Measurements from ENCODE around the gene ZDHHC9.
"Not testable (repeated sequence)": the region's sequence is repeated elsewhere in the genome, so short reads cannot be mapped to it uniquely, and the experiment has no call there.

ZDHHC9 gene

GRCh38 chrX:129843459-129844306 is at the start of gene ZDHHC9:
ZDHHC9 (minus strand) TSS chrX:129843886; CDS start chrX:129841945, 1,941 bp downstream.
- peak; percentile 56 for DNase-seq

GRCh38 chrX:129877401-129877800 is 33.7 kb upstream of the ZDHHC9 start:
- no peak for DNase-seq

- DNase-seq, result no peak
Measured at GRCh38 chrX:129876771-129877305, 33.2 kb upstream of the ZDHHC9 start.

- DNase-seq, result no peak
Measured at GRCh38 chrX:129875669-129876068, 32.0 kb upstream of the ZDHHC9 start.

GRCh38 chrX:129872524-129872923 is 28.8 kb upstream of the ZDHHC9 start:
- no peak for DNase-seq

- not testable (repeated sequence) for DNase-seq
Measured at GRCh38 chrX:129866321-129866720, 22.6 kb upstream of the ZDHHC9 start.

GRCh38 chrX:129859134-129859533 is 15.4 kb upstream of the ZDHHC9 start:
- not testable (repeated sequence) for DNase-seq

GRCh38 chrX:129851825-129852224 is 8.1 kb upstream of the ZDHHC9 start:
- DNase-seq, result not testable (repeated sequence)

GRCh38 chrX:129846716-129847115 is 3.0 kb upstream of the ZDHHC9 start:
- DNase-seq, result no peak

- DNase-seq, result no peak
Measured at GRCh38 chrX:129845616-129846190, 2.0 kb upstream of the ZDHHC9 start.

- no peak for DNase-seq
Measured at GRCh38 chrX:129843209-129843458, 552 bp downstream of the ZDHHC9 start.

GRCh38 chrX:129842510-129843208 is 1.0 kb downstream of the ZDHHC9 start:
- DNase-seq, result no peak

- no peak for DNase-seq
Measured at GRCh38 chrX:129840344-129840743, 3.3 kb downstream of the ZDHHC9 start.

- no peak for DNase-seq
Measured at GRCh38 chrX:129836827-129837226, 6.9 kb downstream of the ZDHHC9 start.

GRCh38 chrX:129833153-129833990 is 10.3 kb downstream of the ZDHHC9 start:
- DNase-seq, result no peak

GRCh38 chrX:129831091-129831885 is 12.4 kb downstream of the ZDHHC9 start:
- no peak for DNase-seq

GRCh38 chrX:129830494-129830893 is 13.2 kb downstream of the ZDHHC9 start:
- no peak for DNase-seq

- DNase-seq, result no peak
Measured at GRCh38 chrX:129825746-129826505, 17.8 kb downstream of the ZDHHC9 start.

- no peak for DNase-seq
Measured at GRCh38 chrX:129824620-129825019, 19.1 kb downstream of the ZDHHC9 start.

- DNase-seq, result no peak
Measured at GRCh38 chrX:129823522-129823921, 20.2 kb downstream of the ZDHHC9 start.

GRCh38 chrX:129823115-129823514 is 20.6 kb downstream of the ZDHHC9 start:
- no peak for DNase-seq

Data from T1000 (cell line).